HG03354 (cell line): ENCODE data around the gene DYNC1I1.

Experiments
- ATAC-seq: cut with Tn5 transposase; IDR thresholded peaks from one replicate; pipeline ENCODE4 v1.9.1; 2021; ENCODE audit warnings: mild to moderate bottlenecking; ENCODE audit not compliant: unreplicated experiment, poor library complexity, severe bottlenecking

Gene DYNC1I1

DNA sequence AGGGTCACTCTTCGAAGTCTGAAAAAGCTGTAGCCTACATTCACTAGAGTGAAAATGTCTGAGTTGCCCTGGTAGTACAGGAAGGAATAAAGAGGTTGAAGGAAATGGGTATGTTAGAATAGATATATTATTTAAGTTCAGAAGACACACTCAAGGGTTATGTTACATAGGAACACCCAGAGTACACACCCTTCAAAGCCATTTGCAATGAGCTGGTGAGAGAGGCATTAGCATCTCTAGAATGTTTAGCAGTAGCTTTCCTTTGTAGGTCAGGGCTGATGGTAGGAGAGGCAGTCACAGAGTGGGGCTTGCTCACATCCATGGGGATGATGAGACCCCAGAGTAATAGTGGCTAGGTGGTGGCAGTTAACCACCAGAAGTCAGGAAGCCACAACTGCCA lies 328.4 kb downstream of the DYNC1I1 start:
- ATAC-seq = no peak

- no peak for ATAC-seq
These were observed 329.9 kb downstream of the DYNC1I1 start for GRCh38 chr7:96102096-96102811.

- no peak for ATAC-seq
These were observed 332.6 kb downstream of the DYNC1I1 start for GRCh38 chr7:96104984-96105383.

DNA sequence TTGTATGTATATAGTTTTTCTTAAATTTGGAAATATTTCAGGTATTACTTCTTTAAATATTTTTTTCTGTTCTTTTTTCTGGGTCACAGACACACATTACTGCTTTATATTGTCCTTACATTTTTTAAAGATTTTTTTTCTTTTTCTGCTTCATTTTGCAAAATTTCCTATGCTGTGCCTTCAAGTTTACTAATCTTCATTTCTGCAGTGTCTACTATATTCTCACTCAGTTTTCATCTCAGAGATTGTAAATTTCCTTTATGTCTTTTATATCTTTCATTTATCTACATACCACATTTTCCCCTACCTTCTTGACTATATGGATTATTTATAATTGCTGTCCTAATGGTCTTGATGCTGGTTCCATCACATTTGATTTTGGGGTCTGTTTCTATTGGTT lies 339.1 kb downstream of the DYNC1I1 start:
- no peak for ATAC-seq

- ATAC-seq = no peak
These were observed 341.8 kb downstream of the DYNC1I1 start for GRCh38 chr7:96114190-96114589.

- ATAC-seq = no peak
These were observed 343.8 kb downstream of the DYNC1I1 start for GRCh38 chr7:96116173-96116572.

DNA sequence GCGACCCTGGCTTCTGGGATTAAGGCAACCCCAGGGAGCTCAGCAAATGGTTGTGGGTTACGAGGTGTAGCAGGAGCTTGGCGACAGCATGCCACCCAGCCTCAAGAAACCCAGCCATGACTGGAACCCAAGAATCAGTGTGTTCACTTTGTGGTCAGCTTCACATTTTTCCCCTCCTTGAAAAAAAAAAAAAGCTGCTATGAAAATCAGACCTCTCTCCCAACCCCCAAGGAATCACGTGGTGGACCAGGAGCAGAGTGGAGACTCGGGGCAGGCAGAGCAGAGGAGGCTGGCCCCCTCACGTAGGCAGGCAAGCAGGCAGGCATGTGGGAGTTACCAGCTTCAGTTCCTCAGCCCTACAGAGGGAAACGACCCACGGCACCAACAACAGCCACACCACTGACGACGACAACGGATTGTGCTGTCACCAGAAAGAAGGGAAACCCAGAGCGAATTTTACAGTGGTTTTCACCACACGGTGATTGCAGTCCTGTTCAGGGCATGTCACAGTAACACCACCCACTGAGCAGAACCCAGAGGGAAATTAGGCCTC lies 346.2 kb downstream of the DYNC1I1 start:
- no peak for ATAC-seq

DNA sequence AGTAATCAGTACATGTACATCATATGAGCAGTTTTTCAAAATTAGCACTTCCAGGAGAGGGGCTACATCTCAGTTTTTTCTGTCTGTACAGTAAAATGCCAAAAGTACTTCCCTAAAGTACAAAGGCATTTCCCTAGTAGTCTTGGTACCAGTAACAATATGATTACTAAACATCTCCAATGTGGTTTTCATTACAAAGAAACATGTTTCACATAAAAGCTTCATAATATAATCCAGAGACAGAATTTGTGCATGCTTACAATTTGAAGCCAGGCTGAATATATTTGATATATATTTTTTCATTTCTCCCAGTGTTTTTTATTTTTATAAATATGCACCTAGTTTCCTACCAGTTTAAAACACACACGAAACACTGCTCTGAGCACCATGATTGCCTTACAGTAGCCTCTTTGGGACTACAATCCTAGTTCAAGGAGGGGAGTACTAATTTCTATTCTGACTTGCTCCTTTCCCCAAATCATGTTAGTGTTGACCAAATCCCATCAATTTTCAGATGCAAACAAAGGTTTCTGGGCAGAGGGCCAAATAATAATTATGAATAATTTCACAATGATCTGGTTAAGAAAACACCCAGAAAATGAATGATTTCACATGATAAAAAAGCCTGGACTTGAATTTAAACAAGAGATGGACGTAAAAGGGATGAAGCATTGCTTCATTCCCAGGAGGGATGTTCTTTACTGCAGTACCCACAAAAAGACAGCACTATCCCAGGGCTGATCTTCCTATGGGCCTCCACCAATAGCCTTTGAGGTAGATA lies 348.3 kb downstream of the DYNC1I1 start:
- ATAC-seq = no peak

- no peak for ATAC-seq
These were observed 349.4 kb downstream of the DYNC1I1 start for GRCh38 chr7:96121752-96122151.

DNA sequence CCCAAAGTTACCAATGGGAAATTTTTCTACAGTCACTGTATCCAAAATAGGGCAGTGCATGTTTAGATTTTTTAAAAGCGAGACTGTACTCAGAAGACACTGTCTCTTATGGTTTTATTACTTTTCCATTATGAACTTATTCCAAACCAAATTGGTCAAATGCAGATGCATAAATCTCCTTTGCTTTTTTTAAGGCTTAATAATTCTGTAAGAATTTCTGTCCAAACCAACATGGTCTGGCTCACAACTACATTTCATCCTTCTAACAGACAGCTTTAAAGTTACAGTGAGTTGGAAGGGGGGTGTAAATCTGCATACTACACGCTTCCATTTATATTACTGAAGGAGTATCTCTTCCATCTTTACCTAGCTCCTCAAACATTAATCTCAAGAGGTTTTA lies 350.4 kb downstream of the DYNC1I1 start:
- ATAC-seq = no peak

GRCh38 chr7:96126382-96126781 lies 354.0 kb downstream of the DYNC1I1 start:
- ATAC-seq = no peak

DNA sequence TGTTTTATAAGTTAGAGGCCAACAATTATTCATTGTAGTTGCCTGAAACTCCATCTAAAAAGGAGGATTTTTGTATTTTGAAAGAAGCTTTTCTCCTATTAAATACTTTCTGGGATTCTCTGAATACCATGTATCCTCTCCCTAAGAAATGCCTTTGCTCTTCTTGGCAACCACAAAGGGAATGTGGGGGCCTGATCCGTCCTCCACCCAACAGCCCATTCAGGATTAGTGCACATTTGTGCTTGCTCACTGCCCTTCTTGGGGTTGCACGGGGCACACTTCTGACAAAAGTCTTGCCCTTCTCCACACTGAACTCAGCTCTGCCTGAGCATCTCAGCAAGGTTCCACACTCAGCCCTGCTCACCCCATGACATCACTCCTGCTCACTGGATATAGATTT lies 355.4 kb downstream of the DYNC1I1 start:
- ATAC-seq = no peak

DNA sequence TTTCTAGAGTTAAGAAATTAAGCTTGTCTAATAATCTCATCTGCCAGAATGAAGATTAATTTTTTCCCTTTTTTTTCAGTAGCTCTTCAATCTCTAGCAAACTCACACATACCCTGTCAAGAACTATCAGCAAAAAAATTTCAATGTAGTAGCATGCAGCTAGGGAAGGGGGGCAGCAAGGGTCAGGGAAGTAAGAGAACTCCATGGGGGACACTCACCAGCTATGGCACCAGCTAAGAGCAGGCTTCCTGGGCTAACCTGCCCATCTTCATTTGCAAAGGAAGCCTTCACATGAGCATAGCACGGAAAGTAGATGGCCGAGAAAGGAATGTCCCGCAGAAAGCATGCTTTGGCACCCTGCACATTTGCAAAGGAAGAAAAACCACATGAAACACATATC lies 359.2 kb downstream of the DYNC1I1 start:
- ATAC-seq = no peak

- no peak for ATAC-seq
These were observed 362.9 kb downstream of the DYNC1I1 start for GRCh38 chr7:96135241-96135640.

DNA sequence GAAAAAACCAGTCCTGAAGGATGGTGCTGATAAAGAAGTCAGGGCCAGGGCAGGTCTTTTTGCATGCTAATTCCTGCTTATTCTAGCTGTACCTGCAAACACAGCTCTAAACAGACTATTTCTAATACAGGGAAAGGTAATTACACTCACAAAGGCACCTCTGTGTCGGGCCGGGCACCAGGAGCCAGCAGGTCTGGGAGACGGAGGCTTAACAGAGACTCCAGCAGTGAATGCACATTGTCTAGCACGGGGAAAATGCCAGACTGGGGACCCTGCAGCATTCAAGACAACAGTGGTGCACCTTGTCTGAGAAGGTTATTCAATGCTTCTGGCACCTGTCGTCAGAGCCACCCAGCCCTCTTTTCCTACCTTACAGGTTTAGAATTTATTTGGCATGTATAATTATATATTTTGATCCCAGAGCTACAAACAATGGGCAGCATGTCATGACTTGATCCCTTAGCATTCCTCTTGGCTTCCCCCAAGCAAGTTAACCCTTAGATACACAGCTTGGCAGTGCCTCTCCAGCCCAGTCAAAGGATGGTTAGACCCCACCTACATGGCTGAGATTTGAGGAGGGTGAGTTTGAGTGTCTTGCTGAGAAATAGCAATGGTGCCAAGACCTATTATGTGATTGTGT lies 364.4 kb downstream of the DYNC1I1 start:
- no peak for ATAC-seq

GRCh38 chr7:96143495-96144259 lies 371.3 kb downstream of the DYNC1I1 start:
- ATAC-seq = no peak

GRCh38 chr7:96144260-96144526 lies 371.8 kb downstream of the DYNC1I1 start:
- no peak for ATAC-seq
